K562 (cell line): ENCODE results near the gene PARD6A. TPM values are rescaled to one million over a fixed set of nuclear protein-coding genes. Genes with fewer than 3 reads are reported as not detected.

Source experiments
- ATAC-seq: fragments of 200-7000 bp; cut with Tn5 transposase; 3 replicates; pipeline ENCODE4 v1.9.1; 2020; ENCODE audit warnings: moderate library complexity
- BruUV-seq: library from RNA; stranded (reverse); fragments of 400-500 nt; replicated peaks from 2 replicates; lab custom pipeline; 2021; lab: Mats Ljungman, UMichigan
- CTCF ChIA-PET: fragments of 300-600 bp; formaldehyde crosslinking; extraction: SDS; loops from one replicate; lab custom pipeline; 2021; ENCODE audit warnings: low intra/inter-chr PET ratio; lab: Yijun Ruan, JAX
- POLR2A ChIA-PET: fragments of 300-600, 350-650 bp; sonication (Branson Sonifier 250); formaldehyde crosslinking; extraction: SDS; loops from one replicate; lab custom pipeline; 2021; ENCODE audit warnings: antibody characterized with exemption, inconsistent platforms; lab: Yijun Ruan, JAX
- DNase-seq, 4 experiments: peaks; one replicate each; pipeline versions ENCODE4 v3.0.0 to v3.0.0-alpha.2; 2011 to 2018; ENCODE audit warnings: low spot score in 3 of 4, mixed read lengths in 3 of 4; ENCODE audit errors: extremely low read depth in 1 of 4
- FAIRE-seq: peaks from 2 replicates; lab custom pipeline; 2011; peaks lifted over from hg19 to GRCh38; lab: Jason Lieb, UNC
- H2AFZ ChIP-seq: 2 replicates; pipeline ENCODE4 v1.6.0; 2011; ENCODE audit warnings: low read depth, low read length, control low read depth, inconsistent platforms
- H3K27ac ChIP-seq: fragments of 200-600 bp; 3 replicates; pipeline ENCODE4 v1.8.0; 2011; ENCODE audit warnings: low read depth, mild to moderate bottlenecking, control low read depth, inconsistent platforms, low read length, moderate library complexity, mixed read lengths; ENCODE audit errors: extremely low read depth
- H3K27me3 ChIP-seq, 2 experiments: fragments of 300-600 bp in 1 of 2; 2 replicates in 1 of 2; 3 replicates in 1 of 2; pipeline versions ENCODE4 v1.6.0 to v1.8.0; 2011; ENCODE audit warnings: inconsistent platforms in 2 of 2, low read length in 2 of 2, mild to moderate bottlenecking in 1 of 2, mixed read lengths in 1 of 2, moderate library complexity in 1 of 2; ENCODE audit not compliant: control insufficient read depth in 2 of 2, insufficient read depth in 2 of 2
- H3K36me3 ChIP-seq: fragments of 300-600 bp; 3 replicates; pipeline ENCODE4 v1.8.0; 2011; ENCODE audit warnings: mild to moderate bottlenecking, low read length, inconsistent platforms; ENCODE audit not compliant: control insufficient read depth, insufficient read depth
- H3K4me1 ChIP-seq, 2 experiments: fragments of 200-600 bp in 1 of 2; replicated peaks in 1 of 2; 2 replicates in 1 of 2; 3 replicates in 1 of 2; pipeline versions ENCODE4 v1.5.1 to v1.8.0; 2011; ENCODE audit warnings: inconsistent platforms in 2 of 2, low read length in 2 of 2, mild to moderate bottlenecking in 1 of 2, mixed read lengths in 1 of 2, moderate library complexity in 1 of 2; ENCODE audit not compliant: control insufficient read depth in 2 of 2, insufficient read depth in 2 of 2
- H3K4me2 ChIP-seq: 2 replicates; pipeline ENCODE4 v1.6.1; 2011; ENCODE audit warnings: low read length, control low read depth, inconsistent platforms, mixed read lengths; ENCODE audit not compliant: insufficient read depth
- H3K4me3 ChIP-seq: fragments of 200-600 bp; sonication (generic), shearing (Covaris generic); 2 replicates; pipeline ENCODE4 v1.5.1; 2016; ENCODE audit warnings: control low read depth, inconsistent platforms
- H3K79me2 ChIP-seq: fragments of 200-600 bp; 3 replicates; pipeline ENCODE4 v1.8.0; 2011; ENCODE audit warnings: low read length, inconsistent platforms; ENCODE audit not compliant: control insufficient read depth, insufficient read depth
- H3K9ac ChIP-seq, 2 experiments: 2 replicates each; pipeline versions ENCODE4 v1.6.0 to v1.6.1; 2011; ENCODE audit warnings: low read depth in 2 of 2, low read length in 2 of 2, control low read depth in 1 of 2, inconsistent platforms in 1 of 2, mild to moderate bottlenecking in 1 of 2, mixed read lengths in 1 of 2; ENCODE audit not compliant: insufficient read depth in 1 of 2
- H3K9me1 ChIP-seq: one replicate; pipeline ENCODE4 v1.6.0; 2011; ENCODE audit warnings: inconsistent platforms, mild to moderate bottlenecking, low read length, moderate library complexity; ENCODE audit not compliant: control insufficient read depth, insufficient read depth
- H3K9me3 ChIP-seq: replicated peaks from 2 replicates; pipeline ENCODE4 v1.5.1; 2011; ENCODE audit warnings: low read depth, low read length, inconsistent platforms; ENCODE audit not compliant: control insufficient read depth, insufficient read depth
- H4K20me1 ChIP-seq: replicated peaks from 2 replicates; pipeline ENCODE4 v1.6.1; 2011; ENCODE audit warnings: low read length, inconsistent platforms, mixed read lengths; ENCODE audit not compliant: control insufficient read depth, insufficient read depth
- CAMTA2 ChIP-seq: fragments of 250-450 bp; sonication (Bioruptor Pico); conservative IDR thresholded peaks from 2 replicates; pipeline ENCODE4 v1.5.1; 2022
- DMBX1 ChIP-seq: fragments of 250-450 bp; sonication (Bioruptor Pico); IDR thresholded peaks from 2 replicates; pipeline ENCODE4 v1.8.0; 2022; ENCODE audit warnings: inconsistent platforms, mild to moderate bottlenecking, moderate library complexity, borderline replicate concordance
- NBN ChIP-seq: fragments of 450-650 bp; IDR thresholded peaks from 2 replicates; pipeline ENCODE4 v1.6.1; 2016; ENCODE audit warnings: low read depth, mild to moderate bottlenecking
- SREBF1 ChIP-seq: fragments of 150-350 bp; IDR thresholded peaks from 2 replicates; pipeline ENCODE4 v1.6.1; 2014; ENCODE audit warnings: antibody characterized with exemption, low read depth, low read length, borderline replicate concordance
- SREBF2 ChIP-seq: sonication (generic); formaldehyde crosslinking; IDR thresholded peaks from 2 replicates; pipeline ENCODE4 v1.4.0; 2020; ENCODE audit warnings: mild to moderate bottlenecking, missing genetic modification reagents
- TBL1XR1 ChIP-seq, 2 experiments: IDR thresholded peaks; 2 replicates each; pipeline ENCODE4 v1.6.1; 2012; ENCODE audit warnings: improper control_type of control experiment in 2 of 2, low read length in 2 of 2, mild to moderate bottlenecking in 1 of 2
- ZNF830 ChIP-seq: fragments of 250-450 bp; sonication (Bioruptor Pico); IDR thresholded peaks from 2 replicates; pipeline ENCODE4 v1.5.0; 2021; ENCODE audit warnings: mild to moderate bottlenecking
- WGBS: fragments of 100-300 bp; shearing (Covaris generic); methylation state at CpG from one replicate; pipeline ENCODE4 v1.1.6; 2016; ENCODE audit warnings: low coverage, mixed read lengths; ENCODE audit not compliant: insufficient coverage; ENCODE audit errors: missing lambda C conversion rate; 5-methylcytosine and 5-hydroxymethylcytosine counted together
- in situ Hi-C: fragments of 300-500 bp; cut with MboI; formaldehyde crosslinking; loops from 4 replicates; pipeline ENCODE4 v1.15.0; 2018; ENCODE audit warnings: inconsistent platforms, mixed read lengths
- intact Hi-C: fragments of 100-400 bp; cut with micrococcal nuclease; formaldehyde crosslinking; loops from 2 replicates; pipeline ENCODE4 v1.14.2; 2022
- polyA plus RNA-seq, 8 experiments: library from polyadenylated mRNA; depleted of rRNA in 4 of 8; stranded (reverse) in 5 of 8; unstranded in 3 of 8; fragments of >200 nt; fragmentation: Nextera tagmentation in 2 of 8; fragmentation: Illumina TruSeq in 1 of 8; extraction: Ambion mirVana in 2 of 8; extraction: Trizol in 1 of 8; gene quantifications; 2 replicates each; pipeline versions ENCODE4 v1.2.1 to v1.2.3, GENCODE V29; 2011 to 2014; ENCODE audit warnings: inconsistent platforms in 1 of 8, missing spikeins in 1 of 8
- total RNA-seq, 7 experiments: library from RNA; depleted of rRNA in 6 of 7; stranded (reverse); fragments of >200 nt in 6 of 7; fragmentation: Illumina TruSeq in 2 of 7; extraction: Trizol in 2 of 7; gene quantifications; 2 replicates each; pipeline versions ENCODE4 v1.2.1 to v1.2.3, GENCODE V29; 2011 to 2021; ENCODE audit warnings: low replicate concordance in 1 of 7

PARD6A gene
- total and polyA plus RNA-seq, 9 of the 15 experiments (the other 6 are each of a cell fraction or from before 2014, with no cell fraction given) = 0.04 to 2.0 (median 0.44) TPM

GRCh38 chr16:67663877-67664222 is 3.1 kb downstream of the PARD6A start (continued):
- TF ChIP-seq DMBX1 (no peak), ZNF830 (CRISPR knock-in tag) (no peak), SREBF2 (CRISPR knock-in tag) (no peak), NBN (no peak)
- TF ChIP-seq, all 486 proteins: peak for 0

DNA sequence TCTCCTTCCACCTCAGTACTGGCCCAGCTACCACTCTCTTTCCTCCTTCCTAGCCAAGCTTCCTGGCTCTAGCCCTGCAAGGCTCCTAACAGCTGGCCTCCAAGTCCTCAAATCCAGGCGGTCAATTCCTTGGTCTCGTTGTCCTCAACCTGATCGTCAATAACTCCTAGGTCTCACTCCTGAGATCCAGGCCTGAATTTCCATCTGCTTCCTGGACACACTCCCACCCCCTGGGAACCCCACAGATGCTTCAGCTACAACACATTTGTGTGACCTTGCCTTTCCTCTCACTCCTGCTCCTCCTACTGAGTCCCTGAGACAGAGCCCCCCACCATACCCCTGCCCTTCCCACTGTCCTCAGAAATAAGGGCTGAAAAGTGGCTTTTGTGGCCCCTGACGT is 3.5 kb downstream of the PARD6A start:
- intact Hi-C loops = no loop called here
- POLR2A ChIA-PET = interaction anchor here (0.8 kb wide), 1 partner anchor 102 kb away, joined by 3 read pairs; the partner anchor contains the start of gene CTCF
- peaks cover 14 to 71% of the 10 kb centered on the region in 2 experiments for H3K4me1 ChIP-seq

More for the DNA sequence above, 3.5 kb downstream of the PARD6A start:
- no peak overlapping the region for H3K4me2 ChIP-seq
- TF ChIP-seq CAMTA2 (CRISPR knock-in tag) = no peak
- no peak for TF ChIP-seq SREBF1
- TF ChIP-seq TBL1XR1 (IDR thresholded peaks at IDR 0.05; ENCODE audit: low read length in 2 of 2) = no peak
- H3K79me2 ChIP-seq = peaks cover 10% of the 10 kb centered on the region
- no peaks in the 10 kb centered on the region for H3K9me3 ChIP-seq
- no peak overlapping the region for H3K27ac ChIP-seq
- FAIRE-seq (no peak), ATAC-seq (no peak), DNase-seq (no peak)
- H3K36me3 ChIP-seq = peaks cover 7% of the 10 kb centered on the region; the same call in 2 of the 3 replicates
- BruUV-seq = no TSS peak
- no peak overlapping the region for H3K4me3 ChIP-seq
- 69% methylated on average over 4 of the region's 4 CpGs for WGBS
- in situ Hi-C loops = no loop called here
- H3K9me1 ChIP-seq = no peaks in the 10 kb centered on the region
- H3K27me3 ChIP-seq = no peaks in the 10 kb centered on the region
- H3K9ac ChIP-seq = no peak overlapping the region; a peak in 1 of 4 replicates
- peaks cover 2% of the 10 kb centered on the region; the same call in 1 of the 2 replicates for H4K20me1 ChIP-seq
- CTCF ChIA-PET = no interaction called here
- H2AFZ ChIP-seq = no peak overlapping the region
